HepG2 (cell line): ENCODE measurements around the gene OST4. TPM values are rescaled to one million over a fixed set of nuclear protein-coding genes. Genes with fewer than 3 reads are reported as not detected.
A peak's percentile ranks its signal among the peaks of the same experiment; 100 is the strongest.

Experiments used
- ESRRA ChIP-seq: sonication (generic); formaldehyde crosslinking; IDR thresholded peaks from 2 replicates; pipeline ENCODE4 v1.5.1; 2020; ENCODE audit warnings: mild to moderate bottlenecking, low read depth, missing genetic modification reagents
- FOXK1 ChIP-seq: sonication (generic); formaldehyde crosslinking; IDR thresholded peaks from 2 replicates; pipeline ENCODE4 v1.4.0; 2020; ENCODE audit warnings: low read depth, missing genetic modification reagents, borderline replicate concordance
- FOXP4 ChIP-seq: sonication (generic); formaldehyde crosslinking; IDR thresholded peaks from 2 replicates; pipeline ENCODE4 v1.4.0; 2020; ENCODE audit warnings: missing genetic modification reagents
- GFI1 ChIP-seq: sonication (generic); formaldehyde crosslinking; IDR thresholded peaks from 2 replicates; pipeline ENCODE4 v1.5.0; 2020; ENCODE audit warnings: missing genetic modification reagents, mild to moderate bottlenecking, borderline replicate concordance
- HCFC1 ChIP-seq: fragments of 150-350 bp; IDR thresholded peaks from 2 replicates; pipeline ENCODE4 v1.6.1; 2014; ENCODE audit warnings: low read depth, low read length
- HES4 ChIP-seq: sonication (generic); formaldehyde crosslinking; IDR thresholded peaks from 2 replicates; pipeline ENCODE4 v1.9.0; 2021; ENCODE audit warnings: mild to moderate bottlenecking, missing genetic modification reagents, borderline replicate concordance
- KLF12 ChIP-seq: sonication (generic); formaldehyde crosslinking; IDR thresholded peaks from 2 replicates; pipeline ENCODE4 v1.4.0; 2020; ENCODE audit warnings: missing genetic modification reagents, borderline replicate concordance
- RNF219 ChIP-seq: sonication (generic); formaldehyde crosslinking; IDR thresholded peaks from 2 replicates; pipeline ENCODE4 v1.5.0; 2020; ENCODE audit warnings: mild to moderate bottlenecking, missing genetic modification reagents
- RXRB ChIP-seq: IDR thresholded peaks from 2 replicates; pipeline ENCODE4 v1.6.1; 2016; ENCODE audit warnings: borderline replicate concordance, missing genetic modification reagents, missing compliant biosample characterization
- SAP130 ChIP-seq: IDR thresholded peaks from 2 replicates; pipeline ENCODE4 v1.6.1; 2016; ENCODE audit warnings: low read depth
- SIN3B ChIP-seq: fragments of 150-350 bp; IDR thresholded peaks from 2 replicates; pipeline ENCODE4 v1.6.1; 2014; ENCODE audit warnings: low read length
- SNAPC4 ChIP-seq: sonication (generic); formaldehyde crosslinking; IDR thresholded peaks from 2 replicates; pipeline ENCODE4 v1.4.0; 2020; ENCODE audit warnings: mild to moderate bottlenecking, missing genetic modification reagents
- ZBTB4 ChIP-seq: sonication (generic); formaldehyde crosslinking; IDR thresholded peaks from 2 replicates; pipeline ENCODE4 v1.4.0; 2020; ENCODE audit warnings: missing genetic modification reagents, mild to moderate bottlenecking, borderline replicate concordance
- ZNF510 ChIP-seq: sonication (generic); formaldehyde crosslinking; IDR thresholded peaks from 2 replicates; pipeline ENCODE4 v1.4.0; 2020; ENCODE audit warnings: low read depth, mild to moderate bottlenecking, missing genetic modification reagents
- ZNF652 ChIP-seq: IDR thresholded peaks from 2 replicates; pipeline ENCODE4 v1.6.1; 2016; ENCODE audit warnings: low read depth, borderline replicate concordance
- ZNF768 ChIP-seq: sonication (generic); formaldehyde crosslinking; IDR thresholded peaks from 2 replicates; pipeline ENCODE4 v1.4.0; 2020; ENCODE audit warnings: missing genetic modification reagents
- polyA plus RNA-seq, 8 experiments: library from polyadenylated mRNA; depleted of rRNA in 3 of 8; stranded (reverse) in 7 of 8; unstranded in 1 of 8; fragments of >200 nt; fragmentation: Illumina TruSeq in 4 of 8; extraction: Trizol in 4 of 8; gene quantifications; 2 replicates each; pipeline versions ENCODE4 v1.2.1 to v1.2.3, GENCODE V29; 2011 to 2016; ENCODE audit warnings: low read depth in 4 of 8, missing spikeins in 1 of 8, mixed read lengths in 1 of 8; ENCODE audit not compliant: insufficient read depth in 1 of 8
- total RNA-seq, 5 experiments: library from RNA; depleted of rRNA; stranded (reverse); fragments of >200 nt; fragmentation: Illumina TruSeq; extraction: Trizol; gene quantifications; 2 replicates each; pipeline ENCODE4 v1.2.3, GENCODE V29; 2016; ENCODE audit warnings: low read depth in 1 of 5

The OST4 gene
- total and polyA plus RNA-seq, 2 of the 13 experiments (the other 11 are each of a cell fraction or from before 2014, with no cell fraction given), result 498 to 584 TPM

GRCh38 chr2:27050281-27050995 is 21.0 kb downstream of the OST4 start (continued):
- no peak; the same call in 1 of the 2 replicates for TF ChIP-seq FOXP4 (CRISPR knock-in tag)
- peak; percentile 87; the same call in 1 of the 2 replicates for TF ChIP-seq ZBTB4 (CRISPR knock-in tag)
- TF ChIP-seq KLF12, result peak; percentile 96
- no peak for TF ChIP-seq SIN3B
- TF ChIP-seq ZNF510 (CRISPR knock-in tag), result no peak; the same call in 1 of the 2 replicates
- peak; percentile 88 for TF ChIP-seq SNAPC4 (CRISPR knock-in tag)
- TF ChIP-seq HCFC1, result 0 out of 2 replicates have a peak, but pooled peaks have one; percentile 28
- TF ChIP-seq ESRRA (CRISPR knock-in tag), result peak; percentile 63; the same call in 1 of the 2 replicates
- peak; percentile 64 for TF ChIP-seq RXRB (CRISPR knock-in tag)
- TF ChIP-seq ZNF652 (CRISPR knock-in tag), result no peak
- no peak; the same call in 1 of the 2 replicates for TF ChIP-seq RNF219 (CRISPR knock-in tag)
- TF ChIP-seq FOXK1, result peak; percentile 33
- TF ChIP-seq ZNF768 (CRISPR knock-in tag), result peak; percentile 49; the same call in 1 of the 2 replicates
- peak; percentile 78; the same call in 1 of the 2 replicates for TF ChIP-seq SAP130 (CRISPR knock-in tag)
- TF ChIP-seq HES4 (CRISPR knock-in tag), result no peak
- TF ChIP-seq GFI1 (CRISPR knock-in tag), result peak; percentile 67
